K562 (cell line): ENCODE measurements around the gene GALM. TPM values are rescaled to one million over a fixed set of nuclear protein-coding genes. Genes with fewer than 3 reads are reported as not detected.

Source experiments
- BCOR ChIP-seq: fragments of 450-650 bp; IDR thresholded peaks from 2 replicates; pipeline ENCODE4 v1.6.1; 2016
- CSDE1 ChIP-seq, 2 experiments: fragments of 450-650 bp; IDR thresholded peaks; 2 replicates each; pipeline ENCODE4 v1.6.1; 2016; ENCODE audit warnings: mild to moderate bottlenecking in 1 of 2
- DACH1 ChIP-seq: fragments of 450-650 bp; IDR thresholded peaks from 2 replicates; pipeline ENCODE4 v1.6.1; 2018; ENCODE audit not compliant: partially characterized antibody
- FOS ChIP-seq: IDR thresholded peaks from 3 replicates; pipeline ENCODE4 v1.6.1; 2011; ENCODE audit not compliant: insufficient read length; ENCODE audit errors: extremely low read depth
- FOXA1 ChIP-seq: fragments of 450-650 bp; IDR thresholded peaks from 2 replicates; pipeline ENCODE4 v1.6.1; 2016; ENCODE audit warnings: mild to moderate bottlenecking, borderline replicate concordance
- HOXB6 ChIP-seq: fragments of 250-450 bp; sonication (Bioruptor Pico); IDR thresholded peaks from 2 replicates; pipeline ENCODE4 v1.5.1; 2022; ENCODE audit warnings: mild to moderate bottlenecking, borderline replicate concordance
- MBD2 ChIP-seq: sonication (generic); IDR thresholded peaks from 2 replicates; pipeline ENCODE4 v1.6.1; 2016; ENCODE audit warnings: low read depth, borderline replicate concordance
- MEF2A ChIP-seq: IDR thresholded peaks from 2 replicates; pipeline ENCODE4 v1.6.1; 2011; ENCODE audit warnings: low read depth, mild to moderate bottlenecking, low read length, moderate library complexity; ENCODE audit not compliant: control insufficient read depth
- PHB ChIP-seq: fragments of 250-450 bp; sonication (Bioruptor Pico); IDR thresholded peaks from 2 replicates; pipeline ENCODE4 v1.5.0; 2021
- RAD51 ChIP-seq: fragments of 450-650 bp; IDR thresholded peaks from 2 replicates; pipeline ENCODE4 v1.7.1; 2016; ENCODE audit warnings: low read depth, mild to moderate bottlenecking, borderline replicate concordance
- SMAD3 ChIP-seq: fragments of 450-650 bp; formaldehyde crosslinking; conservative IDR thresholded peaks from 2 replicates; pipeline ENCODE4 v1.4.0; 2020; ENCODE audit warnings: mild to moderate bottlenecking
- SMARCC2 ChIP-seq: fragments of 450-650 bp; IDR thresholded peaks from 2 replicates; pipeline ENCODE4 v1.6.1; 2017; ENCODE audit warnings: antibody characterized with exemption, moderate library complexity, mild to moderate bottlenecking, low read depth
- SNIP1 ChIP-seq: fragments of 450-650 bp; IDR thresholded peaks from 2 replicates; pipeline ENCODE4 v1.7.1; 2017; ENCODE audit warnings: low read depth, mild to moderate bottlenecking
- TGIF2 ChIP-seq: sonication (generic); formaldehyde crosslinking; IDR thresholded peaks from 2 replicates; pipeline ENCODE4 v1.8.1; 2022; ENCODE audit warnings: mild to moderate bottlenecking, missing genetic modification reagents, moderate library complexity
- ZBTB17 ChIP-seq: fragments of 450-650 bp; formaldehyde crosslinking; IDR thresholded peaks from 2 replicates; pipeline ENCODE4 v1.4.0; 2020; ENCODE audit warnings: mild to moderate bottlenecking
- ZKSCAN8 ChIP-seq: fragments of 200-800 bp; sonication (Bioruptor generic); IDR thresholded peaks from 2 replicates; pipeline ENCODE4 v1.6.1; 2016; ENCODE audit warnings: missing genetic modification characterization, missing compliant biosample characterization
- ZNF121 ChIP-seq: sonication (generic); formaldehyde crosslinking; conservative IDR thresholded peaks from 2 replicates; pipeline ENCODE4 v1.8.0; 2022; ENCODE audit warnings: missing genetic modification reagents
- ZNF764 ChIP-seq: fragments of 250-450 bp; sonication (Bioruptor Pico); IDR thresholded peaks from 2 replicates; pipeline ENCODE4 v1.4.0; 2020; ENCODE audit warnings: low read depth, mild to moderate bottlenecking, moderate library complexity
- polyA plus RNA-seq, 8 experiments: library from polyadenylated mRNA; depleted of rRNA in 4 of 8; stranded (reverse) in 5 of 8; unstranded in 3 of 8; fragments of >200 nt; fragmentation: Nextera tagmentation in 2 of 8; fragmentation: Illumina TruSeq in 1 of 8; extraction: Ambion mirVana in 2 of 8; extraction: Trizol in 1 of 8; gene quantifications; 2 replicates each; pipeline versions ENCODE4 v1.2.1 to v1.2.3, GENCODE V29; 2011 to 2014; ENCODE audit warnings: inconsistent platforms in 1 of 8, missing spikeins in 1 of 8
- total RNA-seq, 7 experiments: library from RNA; depleted of rRNA in 6 of 7; stranded (reverse); fragments of >200 nt in 6 of 7; fragmentation: Illumina TruSeq in 2 of 7; extraction: Trizol in 2 of 7; gene quantifications; 2 replicates each; pipeline versions ENCODE4 v1.2.1 to v1.2.3, GENCODE V29; 2011 to 2021; ENCODE audit warnings: low replicate concordance in 1 of 7
- TF ChIP-seq, protein P1 (sequence below), 2 experiments: fragments of 450-650 bp in 1 of 2; sonication (generic) in 1 of 2; formaldehyde crosslinking; conservative IDR thresholded peaks; 2 replicates each; pipeline versions ENCODE4 v1.4.0 to v1.8.1; 2020 to 2022; ENCODE audit warnings: mild to moderate bottlenecking in 1 of 2, missing genetic modification reagents in 1 of 2
- TF ChIP-seq, protein P2 (sequence below), 3 experiments: IDR thresholded peaks in 2 of 3; conservative IDR thresholded peaks in 1 of 3; 2 replicates each; pipeline ENCODE4 v1.5.1; 2011 to 2012; ENCODE audit warnings: low read length in 3 of 3, mild to moderate bottlenecking in 3 of 3, control low read depth in 2 of 3, improper control_type of control experiment in 1 of 3, inconsistent platforms in 1 of 3, low read depth in 1 of 3, mixed read lengths in 1 of 3, moderate library complexity in 1 of 3; ENCODE audit not compliant: insufficient read depth in 2 of 3
- TF ChIP-seq, protein P3 (sequence below): fragments of 450-650 bp; formaldehyde crosslinking; IDR thresholded peaks from 2 replicates; pipeline ENCODE4 v1.4.0; 2020; ENCODE audit warnings: mild to moderate bottlenecking
- TF ChIP-seq, protein P4 (sequence below): fragments of 200-800 bp; sonication (Bioruptor generic); IDR thresholded peaks from 2 replicates; pipeline ENCODE4 v1.6.1; 2017; ENCODE audit warnings: missing genetic modification characterization, missing compliant biosample characterization
- TF ChIP-seq, protein P5 (sequence below): sonication (generic); IDR thresholded peaks from 2 replicates; pipeline ENCODE4 v1.6.1; 2016

GALM gene
- total and polyA plus RNA-seq, 9 of the 15 experiments (the other 6 are each of a cell fraction or from before 2014, with no cell fraction given) = 22.1 to 51.7 (median 27.9) TPM

DNA sequence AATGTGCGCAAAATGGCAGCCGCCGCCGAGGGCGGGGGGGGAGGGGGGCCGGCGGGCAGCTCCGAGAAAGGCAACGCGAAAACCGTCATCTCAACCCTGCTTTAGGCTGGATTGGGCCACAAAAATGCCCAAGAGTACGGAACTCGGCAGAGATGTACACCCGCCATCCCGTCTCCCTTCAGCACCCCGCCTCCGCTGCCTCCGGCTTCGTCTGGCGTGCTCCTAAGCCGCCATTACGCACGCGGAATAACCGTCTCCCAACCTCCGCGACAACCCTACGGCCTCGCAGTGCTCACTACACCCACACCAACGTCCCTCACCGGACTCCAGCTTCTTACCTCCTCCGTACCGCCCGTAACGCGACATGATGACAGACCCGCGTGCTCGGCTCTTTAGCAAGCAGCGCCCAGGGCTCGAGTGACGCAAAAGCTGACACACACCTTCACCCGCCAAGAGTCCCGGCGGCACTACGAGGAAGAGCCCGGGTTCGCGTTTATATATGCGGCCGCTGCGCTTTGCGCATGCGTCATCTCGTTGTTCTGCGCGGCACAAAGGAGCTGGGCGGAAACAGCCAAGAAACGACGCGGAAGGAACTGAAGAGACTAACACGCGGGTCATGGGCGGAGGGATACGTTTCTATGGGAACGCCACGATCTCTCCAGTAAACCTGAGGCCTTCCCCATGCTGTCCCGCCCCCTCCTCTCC, 85.1 kb downstream of the GALM start, which contains the start of gene SRSF7 (continued):
- TF ChIP-seq FOS (no peak), DACH1 (no peak), SMARCC2 (no peak), HOXB6 (CRISPR knock-in tag) (peak; percentile 81; the same call in 1 of the 2 replicates), TGIF2 (CRISPR knock-in tag) (0 out of 2 replicates have a peak, but pooled peaks have one; percentile 83), SMAD3 (peak; percentile 63; the same call in 1 of the 2 replicates), BCOR (peak; percentile 87), MBD2 (peak; percentile 94), SNIP1 (peak; percentile 37; the same call in 1 of the 2 replicates), PHB (CRISPR knock-in tag) (peak; percentile 90; the same call in 1 of the 2 replicates), ZBTB17 (CRISPR knock-in tag) (peak; percentile 57; the same call in 1 of the 2 replicates), CSDE1 (IDR thresholded peaks at IDR 0.05) (peak in 1 of 2 experiments; percentile 88; a peak in 2 of 4 replicates), ZNF121 (CRISPR knock-in tag) (peak; percentile 24; the same call in 1 of the 2 replicates), ZNF764 (no peak; the same call in 1 of the 2 replicates), RAD51 (0 out of 2 replicates have a peak, but pooled peaks have one; percentile 13), MEF2A (0 out of 2 replicates have a peak, but pooled peaks have one; percentile 29), ZKSCAN8 (CRISPR knock-in tag) (no peak), FOXA1 (no peak)
- TF ChIP-seq, protein P1, sequence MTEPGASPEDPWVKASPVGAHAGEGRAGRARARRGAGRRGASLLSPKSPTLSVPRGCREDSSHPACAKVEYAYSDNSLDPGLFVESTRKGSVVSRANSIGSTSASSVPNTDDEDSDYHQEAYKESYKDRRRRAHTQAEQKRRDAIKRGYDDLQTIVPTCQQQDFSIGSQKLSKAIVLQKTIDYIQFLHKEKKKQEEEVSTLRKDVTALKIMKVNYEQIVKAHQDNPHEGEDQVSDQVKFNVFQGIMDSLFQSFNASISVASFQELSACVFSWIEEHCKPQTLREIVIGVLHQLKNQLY (CRISPR knock-in tag; conservative IDR thresholded peaks at IDR 0.05) = peak; percentile 91 to 94; a peak in 3 of 4 replicates
- TF ChIP-seq, protein P2, sequence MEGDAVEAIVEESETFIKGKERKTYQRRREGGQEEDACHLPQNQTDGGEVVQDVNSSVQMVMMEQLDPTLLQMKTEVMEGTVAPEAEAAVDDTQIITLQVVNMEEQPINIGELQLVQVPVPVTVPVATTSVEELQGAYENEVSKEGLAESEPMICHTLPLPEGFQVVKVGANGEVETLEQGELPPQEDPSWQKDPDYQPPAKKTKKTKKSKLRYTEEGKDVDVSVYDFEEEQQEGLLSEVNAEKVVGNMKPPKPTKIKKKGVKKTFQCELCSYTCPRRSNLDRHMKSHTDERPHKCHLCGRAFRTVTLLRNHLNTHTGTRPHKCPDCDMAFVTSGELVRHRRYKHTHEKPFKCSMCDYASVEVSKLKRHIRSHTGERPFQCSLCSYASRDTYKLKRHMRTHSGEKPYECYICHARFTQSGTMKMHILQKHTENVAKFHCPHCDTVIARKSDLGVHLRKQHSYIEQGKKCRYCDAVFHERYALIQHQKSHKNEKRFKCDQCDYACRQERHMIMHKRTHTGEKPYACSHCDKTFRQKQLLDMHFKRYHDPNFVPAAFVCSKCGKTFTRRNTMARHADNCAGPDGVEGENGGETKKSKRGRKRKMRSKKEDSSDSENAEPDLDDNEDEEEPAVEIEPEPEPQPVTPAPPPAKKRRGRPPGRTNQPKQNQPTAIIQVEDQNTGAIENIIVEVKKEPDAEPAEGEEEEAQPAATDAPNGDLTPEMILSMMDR (IDR thresholded peaks at IDR 0.05 in 2 of 3, conservative IDR thresholded peaks at IDR 0.05 in 1 of 3; ENCODE audit: insufficient read depth in 2 of 3, low read depth in 1 of 3, low read length in 3 of 3) = no peak
- TF ChIP-seq, protein P3, sequence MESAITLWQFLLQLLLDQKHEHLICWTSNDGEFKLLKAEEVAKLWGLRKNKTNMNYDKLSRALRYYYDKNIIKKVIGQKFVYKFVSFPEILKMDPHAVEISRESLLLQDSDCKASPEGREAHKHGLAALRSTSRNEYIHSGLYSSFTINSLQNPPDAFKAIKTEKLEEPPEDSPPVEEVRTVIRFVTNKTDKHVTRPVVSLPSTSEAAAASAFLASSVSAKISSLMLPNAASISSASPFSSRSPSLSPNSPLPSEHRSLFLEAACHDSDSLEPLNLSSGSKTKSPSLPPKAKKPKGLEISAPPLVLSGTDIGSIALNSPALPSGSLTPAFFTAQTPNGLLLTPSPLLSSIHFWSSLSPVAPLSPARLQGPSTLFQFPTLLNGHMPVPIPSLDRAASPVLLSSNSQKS (CRISPR knock-in tag) = no peak
- TF ChIP-seq, protein P4, sequence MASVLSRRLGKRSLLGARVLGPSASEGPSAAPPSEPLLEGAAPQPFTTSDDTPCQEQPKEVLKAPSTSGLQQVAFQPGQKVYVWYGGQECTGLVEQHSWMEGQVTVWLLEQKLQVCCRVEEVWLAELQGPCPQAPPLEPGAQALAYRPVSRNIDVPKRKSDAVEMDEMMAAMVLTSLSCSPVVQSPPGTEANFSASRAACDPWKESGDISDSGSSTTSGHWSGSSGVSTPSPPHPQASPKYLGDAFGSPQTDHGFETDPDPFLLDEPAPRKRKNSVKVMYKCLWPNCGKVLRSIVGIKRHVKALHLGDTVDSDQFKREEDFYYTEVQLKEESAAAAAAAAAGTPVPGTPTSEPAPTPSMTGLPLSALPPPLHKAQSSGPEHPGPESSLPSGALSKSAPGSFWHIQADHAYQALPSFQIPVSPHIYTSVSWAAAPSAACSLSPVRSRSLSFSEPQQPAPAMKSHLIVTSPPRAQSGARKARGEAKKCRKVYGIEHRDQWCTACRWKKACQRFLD = peak; percentile 89
- TF ChIP-seq, protein P5, sequence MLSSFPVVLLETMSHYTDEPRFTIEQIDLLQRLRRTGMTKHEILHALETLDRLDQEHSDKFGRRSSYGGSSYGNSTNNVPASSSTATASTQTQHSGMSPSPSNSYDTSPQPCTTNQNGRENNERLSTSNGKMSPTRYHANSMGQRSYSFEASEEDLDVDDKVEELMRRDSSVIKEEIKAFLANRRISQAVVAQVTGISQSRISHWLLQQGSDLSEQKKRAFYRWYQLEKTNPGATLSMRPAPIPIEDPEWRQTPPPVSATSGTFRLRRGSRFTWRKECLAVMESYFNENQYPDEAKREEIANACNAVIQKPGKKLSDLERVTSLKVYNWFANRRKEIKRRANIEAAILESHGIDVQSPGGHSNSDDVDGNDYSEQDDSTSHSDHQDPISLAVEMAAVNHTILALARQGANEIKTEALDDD = peak; percentile 45; the same call in 1 of the 2 replicates
